Activated gamma-delta T cell treated with Interleukin-2 at 50 U/mL for 16 hours (primary cell): ENCODE measurements around the gene FOXC1.

ENCODE experiments used
- DNase-seq: peaks from one replicate; pipeline ENCODE4 v3.0.0-alpha.2; 2020

Gene FOXC1

DNA sequence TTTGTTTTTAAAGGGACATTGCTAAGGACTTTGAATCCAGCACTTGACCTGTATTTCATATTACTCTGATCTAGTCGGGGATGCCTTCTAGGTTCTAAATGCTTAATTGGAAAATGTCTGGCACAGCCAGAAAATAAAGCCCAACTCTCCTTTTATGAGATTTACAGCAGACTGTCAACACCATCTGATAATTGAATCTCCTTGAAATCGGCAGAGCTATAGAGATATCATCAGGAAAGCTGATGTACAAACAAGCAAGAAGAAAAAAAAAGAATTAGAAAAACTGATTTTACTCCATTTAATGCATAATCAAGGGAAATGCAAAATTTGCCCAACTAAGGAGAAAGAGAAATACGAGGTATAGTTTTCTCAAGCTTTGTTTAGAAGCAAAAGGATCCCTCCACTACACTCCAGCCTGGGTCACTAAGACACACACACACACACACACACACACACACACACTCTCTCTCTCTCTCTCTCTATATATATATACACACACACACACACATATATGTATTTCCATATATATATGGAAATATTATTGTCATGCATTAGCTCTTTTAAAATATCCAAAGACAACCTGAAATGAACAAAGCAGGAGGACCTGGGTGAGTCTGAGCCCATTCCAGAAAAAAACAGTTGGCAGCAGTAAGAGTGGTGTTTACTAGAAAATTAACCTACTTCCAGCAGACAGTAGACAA is 9.5 kb upstream of the FOXC1 start:
- DNase-seq, result no peak

GRCh38 chr6:1600764-1601157 is 9.0 kb upstream of the FOXC1 start:
- DNase-seq, result no peak

DNA sequence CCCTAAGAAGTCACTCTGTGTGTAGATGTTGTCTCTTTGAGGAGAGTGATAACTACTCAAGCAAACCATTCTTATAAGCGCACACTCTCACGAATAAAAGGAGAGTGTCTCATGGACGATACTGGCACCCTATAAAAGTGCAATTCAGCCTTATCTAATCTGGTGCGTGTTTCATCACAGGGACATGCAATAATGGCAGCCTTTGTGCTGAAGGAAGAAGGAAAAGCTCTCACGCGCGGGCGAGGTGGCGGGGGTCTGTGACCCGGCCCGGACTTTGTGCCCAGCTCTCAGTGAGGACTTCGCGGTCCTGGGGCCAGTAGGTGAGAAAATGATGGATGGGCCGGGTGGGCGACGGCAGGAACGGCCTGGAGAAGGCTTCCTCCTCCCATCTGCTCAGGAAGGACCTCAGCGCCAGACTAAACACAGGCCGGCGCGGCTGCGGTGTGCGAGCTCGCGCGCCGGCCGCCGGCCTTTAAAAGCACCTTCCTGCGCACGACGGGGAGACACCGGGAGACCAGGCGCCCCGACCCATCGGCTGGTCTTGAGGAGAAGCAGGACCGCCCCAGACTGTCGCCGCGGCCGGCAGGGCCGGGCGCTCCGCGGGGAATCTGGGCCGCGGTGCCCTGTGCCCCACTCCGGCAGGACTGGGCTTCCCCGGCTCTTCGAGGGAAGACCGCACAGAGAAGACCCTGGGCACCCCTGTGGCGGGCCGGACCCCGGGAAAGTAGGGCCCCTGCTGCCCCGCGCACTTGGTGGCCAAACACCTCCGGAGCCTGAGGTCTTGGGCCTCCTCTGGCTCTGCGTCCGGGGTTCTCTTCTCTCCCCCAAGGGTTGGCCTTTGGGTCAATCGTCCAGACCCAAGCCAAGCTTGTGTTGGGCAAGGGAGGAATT is 8.3 kb upstream of the FOXC1 start:
- no peak for DNase-seq

DNA sequence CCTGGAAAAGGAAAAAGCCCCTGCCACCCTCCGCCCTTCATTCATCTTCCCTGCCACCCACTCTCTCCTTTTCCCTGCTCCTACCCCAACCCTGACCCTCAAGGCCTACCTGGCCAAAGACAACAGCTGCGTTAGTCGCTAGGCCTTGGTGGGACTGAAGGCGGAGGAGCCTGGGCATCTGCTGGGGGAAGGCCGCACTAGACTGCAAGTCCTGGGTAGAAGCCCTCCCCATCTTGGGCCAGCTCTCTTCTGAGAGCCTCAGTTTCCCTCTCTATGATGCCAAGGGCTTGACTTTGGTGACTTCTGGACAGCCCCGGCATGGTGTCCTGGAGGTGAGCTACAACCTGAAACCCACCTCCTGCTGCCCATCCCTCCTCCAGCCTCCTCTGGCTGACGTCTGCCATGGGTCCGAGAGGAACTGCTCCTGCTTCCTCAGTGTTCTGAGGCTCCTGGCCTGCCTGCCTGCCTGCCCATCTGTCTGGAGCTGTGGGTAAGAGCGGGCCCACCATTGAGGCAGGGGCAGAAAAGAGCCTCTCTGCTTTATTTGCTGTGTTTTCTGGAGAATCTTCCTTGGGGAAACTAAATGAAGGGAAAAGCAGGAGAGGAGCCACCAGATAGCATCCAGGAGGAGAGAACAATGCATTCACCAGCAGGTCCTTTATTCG is 7.5 kb upstream of the FOXC1 start:
- no peak for DNase-seq

GRCh38 chr6:1603708-1604107 is 6.0 kb upstream of the FOXC1 start:
- DNase-seq, result no peak

DNA sequence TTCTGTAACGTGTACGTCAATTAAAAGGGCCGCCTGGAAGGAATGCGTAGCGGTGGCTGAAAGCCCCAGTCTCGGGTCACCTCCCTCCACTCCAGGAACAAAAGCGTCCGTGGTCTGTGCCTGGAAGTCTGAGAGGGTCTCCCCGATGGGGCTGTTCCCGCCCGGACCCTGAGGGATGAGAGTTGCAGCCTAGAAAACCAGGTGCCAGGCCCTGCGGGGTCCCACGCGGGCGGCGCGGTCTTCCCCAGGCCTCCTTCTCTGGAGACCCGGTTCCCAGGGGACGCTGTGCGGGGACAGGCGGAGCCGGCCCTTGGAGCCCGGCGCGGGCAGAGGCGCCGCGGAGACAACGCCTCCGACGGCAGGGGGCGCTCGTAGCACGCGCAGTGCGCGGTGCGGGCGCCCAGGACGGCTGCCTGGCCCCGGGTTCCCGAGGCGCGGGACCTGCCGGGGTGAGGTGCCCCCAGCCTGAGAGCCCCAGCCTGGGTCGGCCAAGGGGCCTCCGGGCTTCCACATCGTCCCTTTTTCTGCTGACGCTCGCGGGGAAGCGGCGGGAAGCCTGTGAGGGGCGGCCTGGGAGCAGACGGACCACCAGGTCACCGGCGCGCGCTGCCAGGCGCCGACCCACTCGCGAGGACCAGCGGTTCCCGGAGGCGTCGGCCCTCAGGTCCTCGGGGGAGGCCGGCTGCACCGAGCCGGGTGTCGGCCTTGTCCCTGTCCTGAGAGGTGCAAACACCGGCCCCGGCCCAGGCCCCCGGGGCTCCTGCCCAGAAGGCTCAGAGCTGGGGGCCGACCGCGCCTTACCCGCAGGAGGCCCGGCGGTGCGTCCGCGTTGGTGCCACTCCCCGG is 5.3 kb upstream of the FOXC1 start:
- peak; percentile 51 for DNase-seq

- DNase-seq, result no peak
Measured at GRCh38 chr6:1605004-1605892, 4.5 kb upstream of the FOXC1 start.

- no peak for DNase-seq
Measured at GRCh38 chr6:1605893-1606779, 3.6 kb upstream of the FOXC1 start.

GRCh38 chr6:1606780-1607515 is 2.8 kb upstream of the FOXC1 start:
- DNase-seq, result no peak

DNA sequence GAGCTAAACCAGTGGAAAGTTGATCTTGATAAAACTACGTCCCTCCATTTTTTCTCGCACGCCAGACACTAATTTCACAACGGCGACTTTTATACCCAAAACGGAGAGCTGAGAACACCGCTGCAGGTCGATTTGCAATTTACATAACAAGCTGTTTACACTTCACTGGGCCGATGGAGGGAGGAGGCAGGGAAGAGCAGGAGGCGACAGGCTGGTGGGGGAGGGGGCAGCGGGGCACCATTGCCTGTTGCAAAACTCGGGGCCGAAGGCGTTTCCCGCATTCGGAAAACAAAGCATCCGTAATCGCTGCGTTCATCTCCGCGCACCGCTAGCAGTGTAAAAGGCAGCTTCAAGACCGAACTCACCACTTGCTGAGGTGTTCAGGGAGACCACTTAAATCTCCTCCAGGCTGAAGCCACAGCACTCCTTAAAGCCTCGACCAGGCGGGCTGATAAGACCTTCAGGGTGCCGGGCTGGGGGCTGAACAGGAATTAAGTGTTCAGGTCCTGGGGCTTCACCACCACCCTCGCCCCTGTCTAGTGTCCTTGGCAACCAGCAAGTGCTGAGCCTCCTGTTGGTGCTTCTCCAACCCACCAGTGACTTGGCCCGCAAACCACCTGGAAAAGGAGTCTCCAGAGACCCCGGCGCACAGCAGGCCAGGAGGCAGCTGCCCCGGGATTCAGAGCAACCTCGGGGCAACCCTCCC is 2.0 kb upstream of the FOXC1 start:
- DNase-seq, result no peak

GRCh38 chr6:1608222-1609040 is 1.3 kb upstream of the FOXC1 start:
- DNase-seq, result no peak

DNA sequence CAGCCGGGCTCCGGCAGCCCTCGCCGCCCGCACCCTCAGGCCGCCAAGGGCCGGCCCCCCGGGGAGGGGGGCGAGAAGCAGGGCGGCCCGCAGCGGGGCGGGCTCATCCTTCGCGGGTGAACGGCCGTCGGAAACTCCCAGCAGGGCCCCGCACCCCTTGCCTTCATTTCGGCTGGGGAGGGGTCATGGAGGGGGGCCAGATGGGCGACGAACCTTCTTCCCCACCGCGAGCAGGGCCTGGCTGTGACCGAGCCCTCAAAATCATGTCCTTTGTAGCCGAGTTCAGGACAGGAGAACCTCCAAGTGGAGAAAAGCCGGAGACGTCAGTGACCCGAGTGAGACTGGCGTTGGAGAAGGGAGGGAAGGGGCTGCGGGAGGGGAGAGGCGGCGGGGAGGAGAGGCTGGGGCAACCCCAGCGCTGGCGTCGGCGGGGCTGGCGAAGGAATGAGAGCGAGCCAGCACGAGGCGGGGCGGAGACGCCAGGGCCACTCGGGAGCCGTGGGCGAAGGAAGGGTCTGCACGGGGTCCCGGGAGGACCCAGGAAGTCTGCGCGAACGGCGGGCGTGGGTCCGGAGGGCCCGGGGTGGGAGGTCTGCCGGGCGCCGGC is 571 bp upstream of the FOXC1 start:
- DNase-seq, result no peak

GRCh38 chr6:1610497-1611321 is 994 bp downstream of the FOXC1 start:
- DNase-seq, result no peak

- no peak for DNase-seq
Measured at GRCh38 chr6:1611322-1611571, 1.5 kb downstream of the FOXC1 start.

DNA sequence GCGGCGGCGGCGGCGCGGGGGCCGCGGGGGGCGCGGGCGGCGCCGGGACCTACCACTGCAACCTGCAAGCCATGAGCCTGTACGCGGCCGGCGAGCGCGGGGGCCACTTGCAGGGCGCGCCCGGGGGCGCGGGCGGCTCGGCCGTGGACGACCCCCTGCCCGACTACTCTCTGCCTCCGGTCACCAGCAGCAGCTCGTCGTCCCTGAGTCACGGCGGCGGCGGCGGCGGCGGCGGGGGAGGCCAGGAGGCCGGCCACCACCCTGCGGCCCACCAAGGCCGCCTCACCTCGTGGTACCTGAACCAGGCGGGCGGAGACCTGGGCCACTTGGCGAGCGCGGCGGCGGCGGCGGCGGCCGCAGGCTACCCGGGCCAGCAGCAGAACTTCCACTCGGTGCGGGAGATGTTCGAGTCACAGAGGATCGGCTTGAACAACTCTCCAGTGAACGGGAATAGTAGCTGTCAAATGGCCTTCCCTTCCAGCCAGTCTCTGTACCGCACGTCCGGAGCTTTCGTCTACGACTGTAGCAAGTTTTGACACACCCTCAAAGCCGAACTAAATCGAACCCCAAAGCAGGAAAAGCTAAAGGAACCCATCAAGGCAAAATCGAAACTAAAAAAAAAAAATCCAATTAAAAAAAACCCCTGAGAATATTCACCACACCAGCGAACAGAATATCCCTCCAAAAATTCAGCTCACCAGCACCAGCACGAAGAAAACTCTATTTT is 2.0 kb downstream of the FOXC1 start:
- no peak for DNase-seq

GRCh38 chr6:1612299-1612973 is 2.7 kb downstream of the FOXC1 start:
- no peak for DNase-seq
